Stimulated activated CD8-positive, alpha-beta memory T cell treated with anti-CD3 and anti-CD28 coated beads, Interleukin-15, amount 100 ng/mL, for 4 hours (primary cell): ENCODE measurements around the gene SDCCAG8.

Source experiments
- DNase-seq, 2 donors: peaks; one replicate each; pipeline ENCODE4 v3.0.0-alpha.2; 2020; ENCODE audit warnings: low read depth in 2 of 2

Gene SDCCAG8

DNA sequence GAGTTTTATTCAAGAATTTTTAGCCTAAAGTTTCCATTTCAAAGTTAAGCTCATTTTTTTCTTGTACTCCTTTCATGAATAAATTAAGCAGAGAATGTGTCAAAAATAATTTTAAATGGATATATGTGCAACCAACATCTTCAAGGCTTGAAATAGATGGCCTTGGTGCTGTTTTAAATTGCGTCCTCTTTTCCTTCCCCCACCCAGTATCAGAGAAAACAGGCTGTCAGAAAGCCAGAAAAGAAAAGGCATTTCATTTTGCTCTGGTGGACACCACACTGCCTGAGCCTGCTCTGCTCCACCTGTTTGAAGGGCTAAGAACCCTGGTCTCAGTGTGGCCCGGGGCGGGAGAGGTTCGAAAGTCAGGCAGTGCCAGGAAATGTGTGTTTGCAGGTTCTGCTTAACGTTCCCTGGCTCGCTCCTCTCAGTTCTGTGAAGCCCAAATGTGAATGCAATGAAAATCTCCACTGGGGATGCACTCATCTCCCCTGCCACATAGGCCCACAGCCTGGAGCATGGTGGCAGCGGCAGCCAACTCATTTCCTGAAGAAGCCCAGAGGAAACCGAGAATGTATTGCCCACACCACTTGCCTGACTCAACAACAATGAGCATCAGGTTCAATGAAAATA, 134.4 kb downstream of the SDCCAG8 start:
- DNase-seq = no peak

DNA sequence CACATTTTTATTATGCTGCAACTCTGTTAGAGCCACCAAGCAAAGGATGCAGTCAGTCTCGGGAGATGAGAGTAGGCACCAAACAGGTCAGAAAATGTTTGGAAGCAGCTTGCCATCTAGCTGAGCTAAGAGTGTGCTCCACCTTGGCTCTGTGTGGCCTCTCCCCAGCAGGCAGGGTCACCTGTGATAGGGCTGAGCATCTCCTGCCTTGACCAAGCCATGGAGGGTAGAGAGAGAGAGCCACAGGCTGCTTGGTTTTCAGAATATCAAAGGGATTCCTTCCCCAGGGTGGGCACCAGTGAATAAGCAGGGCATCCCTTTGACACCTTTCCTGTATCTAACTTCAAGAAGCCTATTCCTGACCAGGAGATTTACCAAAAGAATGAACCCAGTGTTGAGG, 135.5 kb downstream of the SDCCAG8 start:
- no peak for DNase-seq

DNA sequence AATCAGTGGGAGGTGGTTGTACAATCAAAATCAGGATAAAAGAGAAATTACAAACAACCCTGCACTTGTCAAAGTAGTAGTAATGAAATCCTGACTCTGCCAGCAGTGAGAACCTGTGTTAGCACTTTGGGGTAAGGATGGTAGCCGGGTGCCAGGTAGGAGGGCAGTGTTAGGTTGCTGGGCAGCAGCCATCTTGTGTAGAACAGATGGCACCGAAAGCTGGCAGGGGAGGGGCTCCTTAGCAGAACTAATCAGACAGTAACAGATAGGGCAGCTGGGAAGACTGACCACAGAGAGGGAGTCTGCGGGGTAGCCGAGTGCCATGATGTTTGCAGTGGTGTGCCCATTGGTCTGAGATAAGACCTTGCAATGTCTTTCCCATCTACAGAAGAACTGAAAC, 137.3 kb downstream of the SDCCAG8 start:
- DNase-seq = no peak

DNA sequence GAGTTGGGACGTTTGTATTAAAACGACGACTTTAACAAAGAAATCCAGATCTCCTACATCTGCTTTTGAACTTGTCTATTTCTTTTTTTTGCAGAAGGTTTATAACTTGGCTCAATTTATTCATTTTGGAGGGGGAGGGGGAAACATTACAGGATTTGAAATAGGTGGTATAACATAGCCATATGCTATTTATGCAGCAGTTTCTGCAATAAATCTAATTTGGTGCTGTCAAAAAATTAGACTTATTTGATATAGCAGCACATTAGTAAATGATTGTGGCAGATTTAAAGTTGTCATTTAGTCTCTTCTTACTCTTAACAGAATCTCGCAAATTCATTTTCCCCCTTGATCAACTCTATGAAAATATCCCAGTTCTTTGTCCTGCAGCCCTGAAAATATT, 138.2 kb downstream of the SDCCAG8 start:
- DNase-seq = no peak

DNA sequence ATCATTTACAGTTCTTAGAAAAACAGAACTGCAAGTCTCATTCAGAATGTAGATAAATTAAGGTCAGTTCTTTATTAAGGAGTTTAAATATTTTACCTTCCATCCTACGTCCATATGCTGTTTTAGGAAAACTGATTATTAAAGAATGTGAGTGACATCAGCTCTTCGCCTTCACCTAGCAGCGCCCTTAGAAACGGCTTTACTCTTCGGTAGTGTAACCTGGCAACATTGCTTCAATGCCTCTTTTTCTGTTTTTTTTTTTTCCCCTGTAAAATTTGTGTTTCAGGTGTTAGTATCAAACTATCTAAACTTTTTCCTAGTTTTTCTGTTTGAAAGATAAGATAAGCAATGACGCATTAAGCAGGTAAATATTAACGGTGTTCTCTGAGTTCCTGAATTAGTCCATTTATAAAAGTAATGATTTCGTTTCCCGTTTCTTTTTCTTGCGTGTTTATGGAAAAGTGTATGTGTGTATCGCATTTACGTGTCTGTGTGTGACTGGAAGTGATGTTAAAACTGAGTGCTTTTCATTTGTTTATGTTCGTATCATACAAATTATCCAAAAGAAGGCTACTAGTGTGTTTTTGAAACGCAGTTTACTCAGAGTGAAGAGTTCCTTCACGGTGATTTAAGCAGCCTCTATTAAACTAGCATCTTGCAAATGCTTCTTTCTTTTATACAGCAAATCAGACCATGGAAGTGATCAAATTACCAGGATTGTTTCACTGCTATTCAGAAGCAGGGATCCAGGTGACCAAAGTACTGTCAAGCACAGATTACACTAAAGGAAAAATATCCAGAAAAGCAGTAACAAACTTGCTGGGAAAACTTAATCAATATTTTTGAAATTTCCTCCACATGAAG, 139.0 kb downstream of the SDCCAG8 start:
- DNase-seq = no peak

DNA sequence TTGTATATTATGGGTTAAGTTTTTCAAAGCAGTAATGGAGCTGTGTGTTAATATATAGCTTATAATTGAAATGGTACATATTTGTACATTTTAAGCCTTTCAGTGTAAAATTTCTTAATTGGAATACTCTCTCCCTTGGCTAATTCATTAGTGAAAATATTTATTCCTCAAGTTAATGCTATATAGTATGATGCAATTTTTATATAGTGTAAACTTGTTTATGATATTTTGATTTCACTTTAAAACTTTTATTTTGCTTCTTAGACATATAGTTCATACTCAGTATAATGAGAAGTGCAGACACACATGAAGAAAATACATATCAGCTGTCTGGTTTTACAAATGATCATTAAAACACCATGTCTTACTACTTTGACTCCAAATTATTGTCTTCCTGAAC, 140.6 kb downstream of the SDCCAG8 start:
- no peak for DNase-seq

DNA sequence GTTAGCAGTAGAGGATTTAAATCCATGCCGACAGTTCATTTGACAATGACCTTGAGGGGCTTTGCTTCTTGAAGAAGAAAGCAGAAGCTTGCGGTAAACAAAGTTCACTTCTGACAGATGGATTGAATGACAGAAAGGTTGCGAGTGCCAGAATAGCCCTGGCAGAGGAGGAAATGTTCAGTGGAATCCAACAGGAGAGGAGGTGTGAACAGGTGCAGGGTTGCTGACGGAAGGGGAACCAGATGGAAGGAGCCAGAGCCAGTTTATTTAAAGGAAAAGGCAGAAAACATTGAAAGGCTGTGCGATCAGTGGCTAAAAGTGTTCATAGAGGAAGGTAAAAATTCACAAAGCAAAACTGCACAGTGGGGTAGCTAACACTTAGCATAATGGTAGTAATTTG, 141.0 kb downstream of the SDCCAG8 start:
- DNase-seq = no peak

DNA sequence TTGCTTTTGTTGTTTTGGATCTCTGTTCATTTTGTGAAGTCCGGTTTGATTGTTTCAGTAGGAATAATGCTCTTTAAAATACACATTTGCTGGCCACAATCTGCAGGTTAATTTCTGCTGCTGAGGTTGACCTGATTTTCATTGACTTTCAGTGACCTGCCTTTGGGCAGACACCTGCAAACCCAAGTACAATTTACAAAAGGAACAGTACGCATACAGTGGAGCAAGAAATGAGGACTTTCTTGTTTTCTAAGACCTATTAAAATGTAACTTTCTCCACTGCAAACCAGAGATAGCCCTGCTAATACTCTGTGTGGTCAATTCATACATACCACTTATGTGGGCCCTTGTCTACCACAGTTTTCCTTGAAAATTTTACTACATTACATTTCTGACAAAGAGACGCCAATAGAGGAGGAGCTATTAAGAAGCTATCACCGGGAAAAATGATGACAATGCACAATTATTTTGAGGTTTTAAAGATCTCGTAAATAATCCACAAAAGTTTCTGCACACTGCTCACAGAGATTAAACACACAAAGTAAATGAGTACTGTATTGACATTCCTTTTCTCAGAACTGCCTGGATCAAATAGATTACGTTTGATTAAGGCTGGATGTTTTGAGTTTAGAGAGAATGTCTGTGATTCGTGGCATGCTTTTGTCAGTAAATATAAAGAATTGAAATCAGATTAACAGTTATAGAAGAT, 141.9 kb downstream of the SDCCAG8 start:
- no peak for DNase-seq

DNA sequence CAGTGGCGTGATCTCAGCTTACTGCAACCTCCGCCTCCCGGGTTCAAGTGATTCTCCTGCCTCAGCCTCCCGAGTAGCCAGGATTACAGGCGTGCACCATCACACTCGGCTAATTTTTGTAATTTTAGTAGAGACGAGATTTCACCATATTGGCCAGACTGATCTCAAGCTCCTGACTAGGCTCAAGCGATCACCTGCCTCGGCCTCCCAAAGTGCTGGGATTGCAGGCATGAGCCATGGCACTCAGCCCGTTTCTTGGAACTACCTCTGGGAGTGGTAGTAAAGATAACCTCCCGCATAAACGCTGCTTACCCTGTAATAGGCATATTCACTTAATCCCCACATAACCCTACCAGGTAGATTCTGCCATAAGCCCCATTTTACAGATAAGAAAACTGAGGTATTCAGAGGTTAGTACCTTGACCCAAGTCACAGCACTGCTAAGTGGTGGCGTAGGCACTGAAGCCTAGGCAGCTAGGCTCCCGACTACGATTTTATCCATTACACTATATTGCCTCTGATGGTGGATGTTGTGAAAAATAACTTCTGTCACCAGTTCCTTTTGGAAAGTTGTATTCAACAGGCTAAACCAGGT, 143.8 kb downstream of the SDCCAG8 start:
- DNase-seq = no peak

DNA sequence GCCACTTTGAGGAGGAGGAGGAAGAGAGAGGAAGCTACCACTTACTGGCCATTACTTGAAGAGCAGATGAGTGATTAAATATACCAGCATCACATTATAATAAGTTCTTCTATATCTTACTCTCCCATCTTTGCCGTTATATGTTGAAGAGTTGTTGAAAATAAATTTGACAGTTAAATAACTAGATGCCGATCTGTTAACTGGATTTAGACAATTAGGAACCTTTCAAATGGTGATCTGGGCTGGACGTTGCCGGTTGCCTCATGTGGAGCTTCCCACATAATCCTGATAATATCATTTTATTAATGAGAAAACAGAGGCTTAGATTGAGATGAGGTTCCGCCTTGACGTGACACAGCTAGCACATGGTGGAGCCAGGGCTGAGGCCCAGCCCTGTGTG, 147.0 kb downstream of the SDCCAG8 start:
- DNase-seq = no peak

DNA sequence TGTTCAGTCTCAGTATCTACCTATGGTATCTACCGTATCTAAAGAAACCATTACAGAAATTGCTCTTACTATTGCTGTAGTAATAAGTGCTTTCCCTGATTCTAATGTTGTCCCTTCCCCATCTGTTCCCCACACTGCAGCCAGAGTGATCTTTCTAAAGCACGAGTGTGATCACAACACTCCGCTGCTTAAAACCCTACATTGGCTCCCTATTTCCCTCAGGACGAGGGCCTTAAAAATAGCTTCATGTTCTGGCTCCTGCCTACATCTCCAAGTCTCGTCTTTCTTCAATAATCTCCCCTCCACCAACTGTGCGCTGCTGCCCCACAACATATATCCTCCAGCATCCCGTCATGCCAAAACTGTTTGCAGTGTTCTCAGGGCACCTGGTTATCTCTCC, 150.6 kb downstream of the SDCCAG8 start:
- no peak for DNase-seq

DNA sequence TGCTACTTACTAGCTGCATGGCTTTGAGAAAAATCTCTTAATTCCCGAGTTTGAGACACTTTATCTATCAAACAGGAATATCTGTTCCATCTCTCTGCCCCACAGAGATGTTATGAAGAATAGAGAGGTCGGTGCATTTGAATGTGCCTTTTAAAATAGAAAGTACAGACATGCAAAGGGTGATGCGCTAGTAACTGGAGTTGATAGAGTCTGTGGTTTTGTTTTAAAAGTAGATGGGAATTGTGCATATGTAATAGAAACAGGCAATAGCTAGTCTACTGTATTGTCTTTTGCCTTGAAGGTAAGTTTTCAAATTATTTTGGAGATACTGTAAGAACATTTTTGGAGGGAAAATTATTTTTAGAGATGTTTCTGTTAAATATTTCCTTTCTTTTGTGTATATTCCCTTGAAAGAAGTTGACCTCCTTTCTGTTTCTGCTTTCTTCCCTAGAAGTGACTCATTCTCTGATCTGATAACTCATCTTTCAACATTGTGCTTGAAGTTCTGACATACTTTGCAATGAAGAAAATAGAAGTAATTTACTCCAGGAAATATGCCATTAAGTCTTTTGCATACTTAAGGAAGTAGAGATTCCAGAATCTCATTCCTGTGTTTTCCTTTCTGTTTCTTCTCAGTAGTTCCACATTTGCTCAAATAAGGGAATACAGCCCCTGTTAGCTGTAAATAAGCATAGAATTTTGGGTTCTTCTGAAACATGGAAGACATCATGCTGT, 151.6 kb downstream of the SDCCAG8 start:
- no peak for DNase-seq

DNA sequence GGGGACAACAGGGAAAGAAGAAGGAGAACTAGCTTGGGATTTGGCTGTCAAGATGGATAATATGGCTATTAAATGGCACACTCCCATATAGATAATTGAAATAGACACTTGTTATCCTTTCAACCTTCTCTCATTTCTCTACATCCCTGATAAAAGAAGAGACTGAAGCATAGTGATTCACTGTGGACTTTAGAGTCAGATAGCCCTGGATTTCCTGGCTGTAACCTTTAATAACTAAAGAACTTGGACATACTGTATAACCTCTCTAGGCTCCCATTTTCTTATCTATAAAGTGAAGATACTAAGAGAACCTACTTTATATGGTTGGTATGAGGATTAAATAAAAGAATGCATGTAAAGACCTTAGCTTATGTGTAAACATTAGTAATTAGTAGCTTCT, 152.6 kb downstream of the SDCCAG8 start:
- DNase-seq = no peak

DNA sequence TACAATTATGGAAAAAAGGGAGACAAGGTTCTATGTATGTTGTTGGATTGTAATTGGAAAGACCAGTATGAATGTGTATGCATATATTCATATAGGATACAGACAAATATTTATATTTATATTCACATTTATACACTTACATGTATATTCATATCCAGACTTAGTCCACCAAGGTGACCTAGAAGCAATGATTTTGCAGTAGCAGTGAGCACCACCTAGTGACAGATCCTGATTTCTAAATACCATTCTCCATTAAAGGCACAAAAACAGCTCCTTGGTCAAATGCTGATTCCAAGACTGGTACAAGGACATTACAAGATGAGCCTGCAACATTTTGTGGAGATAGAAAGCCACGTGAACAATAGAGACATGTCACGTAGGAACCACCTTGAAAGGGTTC, 153.4 kb downstream of the SDCCAG8 start:
- DNase-seq = no peak

DNA sequence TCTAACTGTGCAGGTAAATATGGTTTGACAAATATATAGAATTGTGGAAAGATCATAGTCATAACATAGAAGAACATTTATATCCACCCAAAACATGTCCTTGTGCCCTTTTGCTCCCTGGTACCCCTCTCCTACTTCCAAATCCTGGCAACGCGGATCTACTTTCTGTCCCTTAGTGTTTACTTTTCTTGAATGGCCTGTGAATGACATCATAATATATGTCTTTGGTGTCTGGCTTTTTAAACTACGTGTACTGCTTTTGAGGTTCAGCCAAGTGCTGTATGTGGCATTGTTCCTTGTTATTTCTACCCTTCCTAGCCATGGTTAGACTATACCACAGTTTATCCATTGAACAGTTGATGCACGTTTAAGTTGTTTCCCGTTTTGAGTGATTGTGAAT, 155.6 kb downstream of the SDCCAG8 start:
- DNase-seq = no peak

DNA sequence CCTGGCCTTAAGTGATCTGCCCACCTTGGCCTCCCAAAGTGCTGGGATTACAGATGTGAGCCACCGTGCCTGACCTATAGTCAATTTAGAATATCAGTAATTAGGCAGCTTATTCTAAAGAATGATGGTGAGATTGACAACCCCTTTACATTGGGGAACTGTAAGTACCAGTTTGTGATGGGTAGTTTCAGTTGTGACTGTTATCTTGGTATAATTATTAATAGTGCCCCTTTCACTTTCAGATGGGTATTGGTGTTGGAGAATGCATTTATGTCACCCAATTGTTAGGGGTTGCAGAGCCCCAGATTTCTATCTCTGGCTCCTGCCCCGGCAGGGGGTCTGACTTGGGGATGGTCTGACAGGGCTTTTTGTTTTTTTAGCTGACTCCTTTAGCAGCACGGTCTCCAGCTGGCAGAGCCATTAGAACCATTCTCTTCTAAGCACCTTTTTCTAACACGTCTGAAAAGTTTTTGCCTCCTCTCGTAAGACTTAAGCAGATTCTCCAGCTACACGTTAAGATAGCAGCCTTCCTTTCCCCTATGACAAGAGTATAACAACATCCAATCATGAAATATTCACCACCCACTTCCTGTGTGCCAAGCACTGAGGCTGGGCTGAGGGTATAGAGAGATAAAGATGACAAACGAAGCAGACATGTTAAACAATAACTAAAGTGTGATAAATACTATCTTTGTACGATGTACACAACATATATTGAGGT, 157.8 kb downstream of the SDCCAG8 start:
- no peak for DNase-seq

DNA sequence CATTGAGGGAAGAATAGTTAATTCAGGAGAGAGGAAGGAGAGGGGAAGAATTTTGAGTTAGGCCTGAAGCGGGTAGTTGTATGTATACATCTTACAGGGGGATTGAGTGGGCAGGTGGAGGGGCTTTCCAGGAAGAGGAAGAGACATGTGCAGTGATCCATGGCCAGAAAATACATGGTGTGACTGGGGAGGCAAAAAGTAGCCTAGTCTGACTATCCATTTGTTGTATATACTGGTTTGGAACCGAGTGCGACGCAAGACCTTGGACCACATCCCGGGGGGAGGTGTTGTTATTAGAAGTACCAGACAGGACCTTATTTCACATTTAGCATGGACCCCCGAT, 158.3 kb downstream of the SDCCAG8 start:
- DNase-seq = no peak

DNA sequence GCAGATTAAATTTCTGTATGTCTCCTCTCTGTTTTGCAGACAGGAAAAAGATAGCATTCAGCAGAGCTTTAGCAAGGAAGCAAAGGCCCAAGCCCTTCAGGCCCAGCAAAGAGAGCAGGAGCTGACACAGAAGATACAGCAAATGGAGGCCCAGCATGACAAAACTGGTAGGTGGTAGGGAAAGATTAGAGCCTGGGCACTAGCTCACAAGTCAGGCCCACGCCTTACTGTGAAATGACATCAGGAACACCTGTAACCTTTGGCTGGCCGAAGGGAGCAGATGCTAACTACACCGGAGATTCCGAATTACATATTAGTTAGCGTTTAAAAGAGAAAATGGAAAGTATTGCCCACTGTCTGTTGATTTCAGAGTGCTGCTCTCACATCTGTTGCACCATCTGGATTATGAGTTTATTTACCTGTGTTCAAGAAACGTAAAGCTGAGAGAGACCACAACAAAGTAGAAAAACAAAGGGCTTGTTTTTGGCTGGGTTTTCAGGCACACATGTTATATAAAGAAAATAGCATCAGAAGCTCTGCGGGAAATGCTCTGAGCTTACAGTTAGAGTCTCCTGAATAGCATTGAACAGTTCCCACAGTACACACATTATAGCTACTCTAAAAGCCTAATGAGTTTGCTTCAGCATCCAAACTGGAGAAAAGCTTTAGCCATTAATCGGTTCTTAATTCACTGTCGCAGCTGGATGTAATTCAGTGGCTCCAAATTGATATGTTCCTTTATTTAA, 160.0 kb downstream of the SDCCAG8 start:
- DNase-seq = no peak

DNA sequence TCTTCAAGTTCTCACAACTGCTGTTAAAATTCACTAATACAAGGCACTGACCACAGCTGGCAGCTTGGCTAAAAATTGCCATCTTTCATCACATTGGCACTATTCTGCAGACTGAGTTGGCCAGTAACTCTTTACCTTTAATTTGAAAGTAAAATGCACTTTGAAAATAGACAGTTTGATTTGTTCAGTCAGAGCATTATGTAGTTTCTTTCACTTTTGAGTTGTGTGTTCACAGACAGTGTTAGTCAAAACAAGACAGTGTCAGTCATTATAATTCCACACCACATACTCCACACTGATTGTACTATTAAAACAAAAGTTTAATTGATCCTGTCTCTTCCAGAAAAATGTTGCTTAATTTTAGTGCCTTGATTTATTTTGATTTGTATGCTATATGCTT, 160.7 kb downstream of the SDCCAG8 start:
- DNase-seq = no peak
